ES-I3 (cell line): ENCODE results near the gene CERT1.

Experiments used
- H3K36me3 ChIP-seq: 2 replicates; pipeline ENCODE4 v1.6.1; 2013; ENCODE audit warnings: mild to moderate bottlenecking, low read length, control low read depth, moderate library complexity; ENCODE audit not compliant: insufficient read depth
- H3K4me1 ChIP-seq: 2 replicates; pipeline ENCODE4 v1.6.1; 2013; ENCODE audit warnings: mild to moderate bottlenecking, control low read depth, low read length; ENCODE audit not compliant: insufficient read depth
- H3K9ac ChIP-seq: 2 replicates; pipeline ENCODE4 v1.6.1; 2013; ENCODE audit warnings: low read depth, mild to moderate bottlenecking, low read length, moderate library complexity
- H3K9me3 ChIP-seq: 2 replicates; pipeline ENCODE4 v1.6.1; 2013; ENCODE audit warnings: mild to moderate bottlenecking, low read length, moderate library complexity; ENCODE audit not compliant: control insufficient read depth, insufficient read depth

CERT1 gene

GRCh38 chr5:75331095-75332090 lies 180.0 kb downstream of the CERT1 start:
- H3K36me3 ChIP-seq, result no peaks in the 10 kb centered on the region
- H3K4me1 ChIP-seq, result no peaks in the 10 kb centered on the region
- no peaks in the 10 kb centered on the region for H3K9me3 ChIP-seq
- no peak overlapping the region for H3K9ac ChIP-seq

GRCh38 chr5:75330404-75330803 lies 181.0 kb downstream of the CERT1 start:
- H3K9me3 ChIP-seq, result no peaks in the 10 kb centered on the region
- no peaks in the 10 kb centered on the region for H3K36me3 ChIP-seq
- H3K9ac ChIP-seq, result no peak overlapping the region
- H3K4me1 ChIP-seq, result no peaks in the 10 kb centered on the region
